NCI-H1417 treated with DMSO at 0.1 percent for 48 hours (cell line): Measurements from ENCODE around the gene TRIM62.

Experiments used
- DNase-seq: peaks from one replicate; lab custom pipeline; 2025; lab: John Stamatoyannopoulos, UW

The TRIM62 gene

DNA sequence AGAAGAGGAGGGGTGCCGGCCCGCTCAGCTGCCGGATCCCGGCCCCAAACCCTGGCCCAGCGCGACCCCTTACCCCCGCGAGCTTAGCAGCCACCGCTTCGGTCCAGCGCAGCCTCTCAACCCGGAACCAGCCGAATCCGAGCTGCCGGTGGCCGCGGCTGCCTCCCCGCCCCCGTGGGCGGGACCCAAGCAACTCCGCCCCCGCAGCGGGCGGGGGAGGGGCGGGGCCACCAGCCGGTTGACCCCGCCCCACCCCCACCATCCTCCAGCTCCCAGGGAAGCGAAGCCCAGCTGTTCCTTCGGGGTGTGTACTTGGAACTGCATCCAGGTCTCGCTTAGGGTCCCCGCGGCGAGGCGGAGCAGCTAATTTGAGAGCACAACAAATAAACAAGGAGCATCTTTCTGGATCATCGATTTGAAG, at the start of gene TRIM62:
Gene TRIM62, minus strand, starts transcription at position 123 of the 421 bp plus-strand sequence. CDS start 611 bp downstream, outside the sequence.
- peak; percentile 16 for DNase-seq

DNA sequence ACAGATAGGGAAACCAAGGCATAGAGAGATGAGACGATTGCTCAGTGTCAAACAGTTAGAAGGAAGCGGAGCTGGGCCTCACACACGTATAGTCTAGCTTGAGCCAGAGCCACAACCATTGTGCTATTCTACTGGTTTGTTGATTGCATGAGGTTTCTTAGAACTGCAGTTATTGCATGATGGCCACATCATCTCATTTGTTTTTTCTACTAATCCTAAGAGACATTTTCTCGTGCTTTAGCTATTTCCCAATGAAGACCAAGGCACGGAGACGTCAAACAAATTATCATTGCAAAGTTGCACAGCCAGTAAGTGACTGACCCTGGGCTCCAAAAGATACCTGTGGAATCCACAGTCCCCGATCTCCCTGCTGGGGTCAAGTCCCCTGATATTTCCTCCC, 49.3 kb upstream of the TRIM62 start:
- DNase-seq: no peak

DNA sequence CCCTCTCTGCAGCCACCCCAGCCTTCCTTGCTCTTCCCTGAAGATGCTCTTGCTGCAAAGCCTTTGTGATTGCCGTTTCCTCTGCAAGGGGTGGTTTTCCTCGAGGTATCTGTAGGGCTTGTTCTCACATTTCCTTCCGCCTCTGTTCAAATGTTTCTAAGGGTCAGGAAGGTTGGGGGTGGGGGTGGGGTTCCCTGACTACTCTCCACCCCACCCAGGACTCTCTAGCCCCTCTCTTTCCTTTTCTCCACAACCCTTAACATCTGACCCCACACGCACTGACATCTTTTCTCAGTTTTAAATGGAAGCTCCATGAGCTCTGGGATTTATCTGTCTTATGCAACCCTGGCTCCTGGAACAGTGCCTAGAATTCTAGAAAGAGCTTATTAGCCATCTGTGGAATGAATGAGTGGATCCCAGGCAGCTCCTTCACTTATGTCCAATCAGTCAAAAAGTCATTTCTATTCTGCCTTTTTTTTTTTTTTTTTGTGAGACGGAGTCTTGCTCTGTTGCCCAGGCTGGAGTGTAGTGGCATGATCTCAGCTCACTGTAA, 47.2 kb upstream of the TRIM62 start:
- DNase-seq: no peak

DNA sequence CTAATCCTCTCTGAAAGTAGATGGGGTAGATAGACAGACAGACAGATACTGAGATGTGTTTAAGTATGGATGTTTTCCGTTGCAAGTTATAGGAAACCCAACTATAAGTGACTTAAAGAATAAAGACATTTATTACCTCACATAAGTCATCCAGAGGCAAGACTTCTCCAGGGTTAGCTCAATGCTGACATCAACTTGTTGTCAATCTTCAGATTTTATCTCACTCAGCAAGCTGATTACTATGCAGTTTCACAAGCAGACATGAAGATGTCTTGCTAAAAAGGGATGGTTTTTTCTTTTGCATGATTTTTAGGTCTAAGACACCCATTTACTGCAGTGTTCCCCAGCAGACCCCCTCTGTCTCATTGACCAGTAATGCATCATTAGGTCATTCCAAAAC, 43.7 kb upstream of the TRIM62 start:
- no peak for DNase-seq

DNA sequence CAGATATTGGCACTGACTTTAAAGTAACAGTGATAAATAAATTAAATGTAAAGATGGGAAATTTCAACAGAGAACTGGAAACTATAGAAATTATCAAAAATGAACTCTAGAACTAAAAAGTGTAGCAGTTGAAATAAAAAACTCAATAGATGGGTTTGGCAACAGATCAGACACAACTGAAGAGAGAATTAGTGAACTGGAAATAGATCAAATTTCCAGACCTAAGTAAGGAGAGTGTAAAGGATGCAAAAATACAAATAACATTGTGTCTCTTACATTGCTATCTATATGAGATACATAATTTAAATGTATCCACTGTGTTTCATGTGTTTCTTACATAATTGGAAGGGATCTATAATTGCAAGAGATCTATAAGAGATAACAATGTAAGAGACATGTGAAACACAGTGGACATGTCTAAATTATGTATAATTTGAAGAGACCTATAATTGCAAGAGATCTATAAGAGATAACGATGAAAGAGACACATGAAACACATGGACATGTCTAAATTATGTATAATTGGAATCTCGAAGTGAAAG, 42.4 kb upstream of the TRIM62 start:
- no peak for DNase-seq

DNA sequence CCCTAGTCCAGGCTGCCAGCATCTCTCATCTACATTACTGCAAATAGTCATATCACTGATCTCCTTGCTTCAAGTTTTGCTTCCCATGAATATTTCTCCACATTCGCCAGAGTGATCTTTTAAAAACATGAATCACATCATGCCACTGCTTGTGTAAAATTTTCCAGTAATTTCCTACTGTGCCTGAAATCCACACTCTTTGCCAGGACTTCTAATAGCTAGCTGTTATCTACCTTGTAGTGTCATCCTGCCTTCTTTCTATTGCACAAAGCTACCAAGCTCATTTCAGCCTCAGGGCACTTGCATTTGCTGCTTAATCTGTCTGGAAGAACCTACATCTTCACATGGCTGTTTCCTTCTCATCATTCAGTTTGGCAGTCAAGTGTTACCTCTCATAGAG, 40.5 kb upstream of the TRIM62 start:
- DNase-seq: no peak

DNA sequence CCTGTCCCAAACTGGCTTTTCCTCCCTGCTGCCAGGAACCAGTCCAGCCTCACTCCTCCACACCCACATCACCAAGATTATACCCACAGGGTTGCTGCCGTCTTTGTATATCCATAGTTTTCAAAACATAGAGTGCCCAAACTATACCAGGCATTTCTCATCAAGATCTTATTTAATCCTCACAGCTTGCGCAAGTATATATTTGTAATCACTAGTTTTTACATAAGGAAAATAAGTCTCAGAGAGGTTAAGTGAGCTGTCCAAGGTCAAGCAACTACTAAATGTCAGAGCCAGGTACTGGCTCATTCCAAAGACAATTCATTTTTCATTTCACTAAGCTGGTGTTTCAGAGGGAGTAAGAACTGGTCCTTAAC, 39.5 kb upstream of the TRIM62 start:
- no peak for DNase-seq

DNA sequence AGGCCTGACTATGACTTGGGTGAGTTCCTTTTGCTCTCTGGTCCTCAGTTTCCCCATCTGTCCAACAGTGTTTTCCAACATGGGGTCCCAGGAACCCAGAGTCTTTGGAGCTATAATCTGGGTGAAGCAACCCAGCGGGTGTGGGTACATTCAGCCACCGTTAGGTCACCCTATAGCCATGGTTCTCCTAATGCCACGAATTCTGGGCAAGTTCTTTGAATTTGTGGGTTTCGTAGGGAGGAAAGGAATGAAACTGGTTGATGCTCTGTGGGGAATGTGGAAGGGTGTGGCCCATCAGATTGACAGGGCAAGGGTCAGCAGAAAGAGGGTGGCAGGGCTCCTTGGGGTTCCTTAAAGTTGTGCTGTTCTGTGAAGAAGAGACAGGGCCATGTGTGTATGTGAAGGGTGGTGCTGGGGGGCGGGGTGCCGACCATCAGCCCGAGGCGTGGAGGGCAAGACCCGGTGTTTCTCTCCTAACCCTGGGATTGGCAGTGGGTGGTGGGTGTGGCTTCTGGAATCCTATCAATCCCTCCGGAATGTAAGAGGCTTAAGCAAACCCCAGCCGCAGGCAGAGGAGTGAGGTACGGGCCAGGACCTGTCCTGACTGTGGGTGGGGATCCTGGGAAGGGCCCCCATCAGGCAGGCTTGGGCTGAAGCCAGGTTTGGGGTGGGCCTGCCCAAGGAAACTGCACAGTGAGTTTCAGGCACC, 39.0 kb upstream of the TRIM62 start:
- no peak for DNase-seq

DNA sequence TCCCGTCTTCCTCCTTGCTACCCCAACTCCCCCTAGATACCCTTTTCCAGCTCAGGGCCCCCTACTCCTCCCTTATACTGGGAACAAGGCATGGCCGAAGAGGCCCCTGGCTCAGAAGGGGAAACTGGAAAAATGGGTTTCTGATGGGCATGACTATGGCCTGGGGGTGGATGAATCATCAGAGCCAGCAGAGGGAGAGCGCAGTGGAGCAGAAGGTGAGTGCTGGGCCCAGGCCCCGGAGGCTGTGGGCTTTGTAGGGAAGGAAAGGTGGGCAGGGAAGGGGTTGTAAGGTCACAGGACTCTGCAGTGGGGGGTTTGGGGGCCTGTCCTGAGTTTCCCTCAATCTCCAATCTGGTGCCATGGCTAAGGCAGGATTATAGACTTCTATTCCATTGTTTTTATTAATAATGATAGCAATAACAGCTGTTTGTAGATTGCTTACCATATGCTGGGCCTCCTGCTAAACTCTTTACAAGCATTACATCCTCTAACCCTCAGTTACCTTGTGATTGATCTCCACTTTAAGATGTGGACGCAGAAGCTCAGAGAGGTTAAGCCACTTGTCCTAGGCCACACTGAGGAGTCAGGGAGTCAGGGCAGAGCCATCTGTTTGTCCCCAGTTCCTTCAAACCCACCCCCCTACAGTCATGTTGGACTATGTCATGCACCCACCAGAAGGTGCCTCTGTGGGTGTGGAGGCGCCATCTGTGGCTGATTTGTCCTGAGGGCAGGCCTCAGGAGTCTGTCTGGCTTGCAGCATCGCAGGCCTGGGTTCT, 38.2 kb upstream of the TRIM62 start:
- no peak for DNase-seq

DNA sequence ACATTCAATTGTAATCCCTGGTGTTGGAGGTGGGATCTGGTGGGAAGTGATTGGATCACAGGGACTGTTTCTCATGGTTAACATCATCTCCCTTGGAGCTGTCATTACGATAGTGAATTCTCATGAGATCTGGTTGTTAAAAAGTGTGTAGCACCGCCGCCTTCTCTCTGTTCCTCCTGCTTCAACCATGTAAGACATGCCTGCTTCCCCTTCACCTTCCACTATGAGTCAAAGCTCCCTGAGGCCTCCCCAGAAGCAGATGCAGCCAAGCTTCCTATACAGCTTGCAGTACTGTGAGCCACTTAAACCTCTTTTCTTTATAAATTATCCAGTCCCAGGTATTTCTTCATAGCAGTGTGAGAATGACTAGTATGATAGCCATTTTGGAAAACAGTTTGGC, 30.1 kb upstream of the TRIM62 start:
- DNase-seq: no peak

DNA sequence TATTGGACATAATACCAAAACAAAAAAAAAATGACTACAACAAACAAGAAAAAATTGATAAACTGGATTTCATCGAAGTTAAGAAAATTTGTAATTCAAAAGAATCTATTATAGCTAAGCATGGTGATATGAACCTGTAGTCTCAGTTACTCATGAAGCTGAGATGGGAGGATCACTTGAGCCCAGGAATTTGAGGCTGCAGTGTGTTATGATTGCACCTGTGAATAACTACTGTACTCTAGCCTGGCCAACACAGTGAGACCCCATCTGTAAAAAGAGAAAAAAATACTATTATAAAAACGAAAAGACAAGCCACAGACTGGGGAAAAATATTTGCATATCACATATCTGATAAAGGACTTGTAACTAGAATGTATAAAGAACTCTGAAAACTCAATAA, 24.5 kb upstream of the TRIM62 start:
- DNase-seq: no peak

DNA sequence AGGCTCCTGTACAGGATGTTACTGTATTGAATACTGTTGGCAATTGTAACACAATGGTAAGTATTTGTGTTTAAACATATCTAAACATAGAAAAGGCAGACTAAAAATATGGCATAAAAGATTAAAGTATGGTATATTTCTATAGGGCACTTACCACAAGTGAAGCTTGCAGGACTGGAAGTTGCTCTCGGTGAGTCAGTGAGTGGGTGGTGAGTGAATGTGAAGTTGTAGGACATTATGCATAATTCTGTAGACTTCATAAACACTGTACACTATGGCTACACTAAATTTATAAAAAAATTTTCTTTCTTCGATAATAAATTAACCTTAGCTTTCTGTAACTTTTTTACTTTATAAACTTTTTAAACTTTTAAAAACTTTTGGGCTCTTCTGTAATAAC, 13.7 kb upstream of the TRIM62 start:
- no peak for DNase-seq

DNA sequence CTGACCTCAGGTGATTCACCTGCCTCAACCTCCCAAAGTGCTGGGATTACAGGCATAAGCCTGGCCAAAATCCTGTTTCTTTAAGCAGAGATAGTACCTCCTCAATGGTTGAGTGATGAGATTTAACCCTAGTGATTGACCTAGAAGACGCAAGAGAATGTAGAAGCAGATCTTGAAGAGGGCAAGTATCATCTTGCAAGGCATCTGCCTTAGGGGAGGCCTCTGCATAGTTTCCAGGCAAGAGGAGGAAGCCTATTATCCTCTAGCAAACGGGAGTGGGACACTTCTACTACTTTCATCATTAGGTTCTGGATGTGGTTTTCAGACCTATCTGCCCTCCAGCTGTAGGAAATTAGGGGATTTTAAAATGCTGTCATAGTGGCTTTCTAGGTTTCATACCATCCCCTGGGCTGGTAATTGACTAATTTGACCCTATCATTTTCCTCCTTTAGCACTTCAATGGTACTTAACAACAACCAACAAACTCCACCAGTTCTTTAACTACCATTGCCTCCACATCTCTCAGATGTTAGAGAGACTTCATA, 10.0 kb upstream of the TRIM62 start:
- DNase-seq: no peak

DNA sequence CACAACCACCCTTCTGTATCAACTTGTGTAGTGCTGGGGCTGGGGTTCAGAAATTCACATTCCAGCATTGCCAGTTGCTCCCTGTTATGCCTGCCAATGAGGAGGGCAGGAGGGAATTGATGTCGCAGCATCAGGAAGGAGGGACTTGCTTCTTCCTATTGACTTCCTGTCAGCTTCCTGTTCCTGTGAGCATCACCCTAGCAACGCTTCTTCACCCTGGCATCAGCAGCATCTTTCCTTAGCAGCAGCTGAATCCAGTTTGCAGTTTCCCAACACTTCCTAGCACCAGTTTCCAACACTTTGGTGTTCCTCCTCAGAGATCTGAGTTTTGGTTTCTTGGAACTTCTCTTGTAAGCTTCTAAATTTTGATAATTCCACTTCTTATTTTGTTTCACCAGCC, 8.9 kb upstream of the TRIM62 start:
- no peak for DNase-seq

DNA sequence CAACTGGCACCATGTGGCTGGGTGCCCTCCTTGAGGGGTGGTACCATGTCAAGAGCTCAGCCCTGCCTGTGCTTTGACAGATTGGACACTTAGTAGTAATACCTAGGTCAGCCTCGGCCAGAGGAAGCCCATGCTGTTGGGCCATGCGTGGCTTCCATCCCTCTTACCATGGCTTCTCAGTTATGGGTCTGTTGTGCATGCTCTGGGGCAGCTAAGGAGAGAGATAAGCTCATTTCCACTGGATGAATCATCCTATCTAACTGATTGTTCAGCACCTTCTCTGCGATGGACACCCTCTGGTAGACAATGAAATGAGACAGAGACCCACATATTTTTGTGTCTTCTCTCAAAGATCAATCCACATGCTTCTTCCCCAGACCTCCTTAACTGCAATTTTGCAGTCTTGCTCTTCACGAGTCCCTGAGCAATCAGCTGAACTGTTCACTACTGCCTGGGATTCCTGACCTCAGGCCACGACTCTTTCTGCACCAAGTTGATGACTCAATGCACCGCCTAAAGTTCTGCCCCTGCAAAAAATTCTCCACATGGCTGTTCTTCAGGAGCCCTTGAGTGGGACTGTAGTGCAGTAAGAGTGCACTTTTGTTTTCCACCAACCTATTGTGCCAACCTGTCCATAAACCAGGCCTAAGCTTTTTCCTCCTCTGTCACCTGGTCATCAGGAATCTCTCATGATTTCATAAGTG, 6.9 kb upstream of the TRIM62 start:
- no peak for DNase-seq

DNA sequence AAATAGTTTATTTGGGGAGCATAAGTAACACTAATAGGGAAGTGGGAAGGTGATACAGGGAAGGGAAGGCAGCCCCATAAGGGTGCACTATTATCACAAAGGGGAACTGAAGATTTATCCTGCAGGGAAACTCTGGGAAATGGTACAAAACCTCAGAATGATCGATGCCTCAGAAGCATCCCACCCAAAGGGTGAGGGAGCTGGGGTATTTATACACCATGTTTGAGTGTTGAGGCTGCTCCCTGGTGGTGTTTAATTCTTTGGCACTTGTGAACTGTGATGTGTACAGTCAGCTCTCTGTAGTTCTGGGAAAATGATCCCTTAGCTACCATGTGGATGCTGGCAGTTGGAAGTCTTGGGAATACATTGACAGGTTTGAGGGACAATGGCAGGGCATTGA, 5.1 kb upstream of the TRIM62 start:
- no peak for DNase-seq

DNA sequence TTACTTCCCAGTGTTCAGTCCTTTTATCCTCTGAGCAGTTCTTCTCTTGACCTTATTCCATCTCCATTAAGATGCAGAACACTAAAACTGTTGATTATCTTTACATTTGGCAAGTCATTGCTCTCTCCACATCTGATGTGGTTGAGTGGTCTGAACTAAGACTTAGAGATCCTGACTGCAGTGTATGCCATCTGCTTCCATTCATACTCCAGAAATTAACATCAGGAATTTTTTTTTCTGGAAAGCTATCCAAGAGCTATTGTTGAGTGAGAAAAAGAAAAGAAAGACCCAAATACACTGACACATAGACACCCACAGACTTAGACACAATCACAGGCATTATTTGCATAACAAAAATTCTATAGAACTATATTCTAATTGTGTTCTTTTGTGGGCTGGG, 3.7 kb upstream of the TRIM62 start:
- DNase-seq: no peak

DNA sequence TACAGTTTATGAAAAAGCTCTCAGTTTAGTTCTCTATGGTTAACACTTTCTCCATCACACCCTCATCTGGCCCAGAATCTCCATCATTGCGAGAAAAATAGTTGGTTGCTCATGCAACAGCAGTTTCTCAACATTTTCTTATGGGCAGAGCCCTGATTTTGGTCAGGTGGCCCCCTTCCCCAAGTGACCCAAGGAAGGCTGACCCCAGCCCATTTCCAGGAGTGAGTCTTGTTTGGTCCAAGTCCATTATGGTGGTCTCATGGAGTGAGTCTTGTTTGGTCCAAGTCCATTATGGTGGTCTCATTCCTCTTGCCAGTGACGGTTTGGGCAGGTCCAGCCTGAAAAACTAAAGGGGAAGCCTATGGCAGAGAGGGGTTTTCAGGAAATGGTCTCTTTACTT, 1.5 kb upstream of the TRIM62 start:
- no peak for DNase-seq

DNA sequence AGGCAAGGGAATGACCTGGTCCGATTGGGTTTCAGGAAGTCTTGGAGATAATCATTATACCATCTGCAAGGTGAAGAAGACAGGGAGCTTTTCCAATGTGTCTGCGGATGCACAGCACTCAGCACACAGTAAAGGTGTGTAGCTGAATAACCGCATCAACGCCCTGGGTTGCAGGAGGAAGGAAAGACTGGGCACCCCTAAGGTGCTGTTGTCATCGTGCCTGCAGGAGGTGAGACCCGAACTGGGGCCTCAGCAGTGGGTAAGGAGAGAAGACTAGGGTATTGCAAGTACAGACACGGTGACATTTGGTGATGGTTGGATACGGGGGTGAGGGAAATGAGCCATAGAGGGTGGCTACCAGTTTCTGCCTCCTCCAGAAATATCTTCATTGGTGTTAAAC, 1.1 kb upstream of the TRIM62 start:
- no peak for DNase-seq

DNA sequence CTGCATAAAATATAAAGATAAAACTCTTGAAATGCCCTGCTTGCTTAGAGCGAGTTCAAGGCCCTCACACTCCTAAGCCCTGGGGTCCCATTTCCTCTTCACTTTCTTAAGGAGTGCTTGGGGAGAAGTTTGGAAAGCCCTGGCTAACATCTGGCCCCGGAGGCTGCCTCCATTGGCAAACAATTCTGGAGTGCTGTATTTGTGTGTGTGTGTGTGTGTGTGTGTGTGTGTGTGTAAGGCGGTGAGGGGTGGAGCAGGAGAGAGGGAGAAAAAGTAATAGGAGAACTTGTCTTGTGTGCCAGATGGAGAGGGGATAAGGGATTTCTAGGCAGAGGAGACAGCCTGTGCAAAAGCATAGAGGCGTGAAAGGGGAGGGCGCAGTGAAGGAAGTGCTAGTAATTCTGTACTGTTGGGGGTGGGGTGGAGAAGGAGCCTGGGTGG, 578 bp upstream of the TRIM62 start:
- DNase-seq: no peak

DNA sequence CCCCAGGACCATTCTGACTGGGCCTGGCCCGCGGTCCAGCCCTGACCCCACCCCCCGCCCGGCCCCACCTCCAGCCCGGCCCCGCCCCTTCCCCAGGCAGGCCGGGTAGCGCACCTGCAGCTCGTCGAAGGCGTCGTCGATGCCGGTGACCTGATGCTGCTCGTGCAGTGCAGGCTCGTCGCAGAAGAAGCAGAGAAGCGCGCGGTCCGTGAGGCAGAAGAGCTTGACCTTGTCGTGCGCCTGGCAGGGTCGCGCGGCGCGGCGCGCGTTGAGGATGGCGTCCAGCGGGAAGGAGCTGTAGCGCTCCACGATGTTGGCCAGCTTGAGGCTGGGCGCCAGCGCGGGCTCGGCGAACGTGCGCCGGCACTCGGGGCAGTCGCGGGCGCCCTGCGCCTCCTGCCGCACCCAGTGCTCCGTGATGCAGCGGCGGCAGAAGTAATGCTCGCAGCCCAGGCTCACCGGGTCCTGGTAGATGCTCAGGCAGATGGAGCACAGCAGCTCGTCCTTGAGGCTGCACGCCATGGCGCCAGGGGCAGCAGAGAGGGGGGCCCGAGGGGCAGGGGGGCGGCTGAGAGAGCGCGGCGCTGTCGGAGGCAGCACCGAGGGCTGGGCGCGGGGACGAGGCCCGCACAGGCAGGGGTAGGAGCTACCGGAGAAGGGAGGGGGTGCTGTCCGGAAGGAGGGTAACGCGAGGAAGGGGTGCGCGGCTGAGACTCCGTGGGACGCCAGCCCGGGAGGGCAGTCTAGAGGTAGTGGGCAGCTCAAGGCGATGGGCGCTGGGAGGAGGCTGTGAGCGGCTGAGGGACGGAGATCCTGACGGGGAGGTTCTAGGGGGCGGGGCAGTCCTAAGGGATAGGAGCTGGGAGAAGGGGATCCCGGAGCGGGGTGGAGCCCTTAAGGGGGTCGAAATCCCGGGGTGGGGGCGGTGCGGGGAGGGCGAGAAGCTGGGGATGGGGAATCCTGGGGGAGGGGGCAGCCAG, 642 bp downstream of the TRIM62 start:
- DNase-seq: peak; percentile 38
